MM.1S (cell line): ENCODE measurements around the gene SEMA3A.

Experiments
- CTCF ChIP-seq: fragments of 300-600 bp; sonication (generic); IDR thresholded peaks from 2 replicates; pipeline ENCODE4 v1.5.1; 2016; ENCODE audit warnings: antibody characterized with exemption, low read length, mixed read lengths
- EZH2 ChIP-seq: fragments of 300-600 bp; sonication (generic); optimal IDR thresholded peaks from 2 replicates; pipeline ENCODE3; 2017; ENCODE audit warnings: low read depth, mild to moderate bottlenecking, antibody characterized with exemption, low read length, mixed read lengths

DNA sequence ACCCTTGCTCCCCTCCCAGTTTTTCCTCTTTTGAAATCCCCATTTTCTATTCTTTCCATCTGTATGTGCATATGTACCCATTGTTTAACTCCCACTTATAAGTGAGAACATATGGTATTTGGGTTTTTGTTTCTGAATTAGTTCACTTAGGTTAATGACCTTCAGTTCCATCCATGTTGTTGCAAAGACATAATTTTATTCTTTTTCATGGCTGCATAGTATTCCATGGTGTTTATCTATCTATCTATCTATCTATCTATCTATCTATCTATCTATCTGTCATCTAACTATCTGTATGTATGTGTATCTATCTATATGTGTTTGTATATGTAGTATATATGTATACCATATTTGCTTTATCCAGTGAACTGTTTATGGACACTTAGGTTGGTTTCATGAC lies 281.4 kb downstream of the SEMA3A start:
- no peak for TF ChIP-seq CTCF
- TF ChIP-seq EZH2 = no peak
